HTERT RPE-1 (cell line): ENCODE data around the gene DRC7.
"Not testable (repeated sequence)": the region's sequence is repeated elsewhere in the genome, so short reads cannot be mapped to it uniquely, and the experiment has no call there.

ENCODE experiments used
- in situ Hi-C: fragments of 300-500 bp; cut with MboI; formaldehyde crosslinking; loops from 4 replicates; pipeline ENCODE4 v1.14.3; 2020; ENCODE audit warnings: low sequenced_read_pairs

DRC7 gene

DNA sequence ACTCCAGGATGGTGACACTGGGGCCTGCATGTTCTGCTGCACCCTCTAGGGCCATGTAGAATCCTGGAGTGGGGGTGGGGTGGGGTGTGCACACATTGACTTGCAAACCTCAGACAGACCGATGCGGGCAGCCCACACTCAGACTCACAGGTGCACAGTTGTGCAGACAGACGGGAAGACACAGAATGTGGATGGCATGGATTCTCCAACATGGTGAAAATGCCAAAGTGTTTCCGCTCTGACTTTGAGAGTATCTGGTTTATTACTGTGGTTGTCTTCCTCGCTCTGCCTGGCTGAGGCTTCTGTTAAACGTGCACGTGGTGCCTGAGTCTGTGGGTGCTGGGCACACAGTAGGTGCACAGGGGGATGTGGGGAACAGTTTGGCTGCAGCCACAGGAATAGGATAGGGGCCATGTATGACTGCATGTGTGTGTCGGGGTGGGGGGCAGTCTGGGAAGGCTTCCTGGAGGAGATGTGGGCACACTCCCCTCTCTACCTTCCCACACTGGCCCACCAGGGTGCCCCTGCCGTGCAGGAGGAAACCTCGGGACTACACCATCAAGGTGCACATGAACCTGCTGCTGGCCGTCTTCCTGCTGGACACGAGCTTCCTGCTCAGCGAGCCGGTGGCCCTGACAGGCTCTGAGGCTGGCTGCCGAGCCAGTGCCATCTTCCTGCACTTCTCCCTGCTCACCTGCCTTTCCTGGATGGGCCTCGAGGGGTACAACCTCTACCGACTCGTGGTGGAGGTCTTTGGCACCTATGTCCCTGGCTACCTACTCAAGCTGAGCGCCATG, 35.5 kb upstream of the DRC7 start:
- in situ Hi-C loops, result no loop called here

DNA sequence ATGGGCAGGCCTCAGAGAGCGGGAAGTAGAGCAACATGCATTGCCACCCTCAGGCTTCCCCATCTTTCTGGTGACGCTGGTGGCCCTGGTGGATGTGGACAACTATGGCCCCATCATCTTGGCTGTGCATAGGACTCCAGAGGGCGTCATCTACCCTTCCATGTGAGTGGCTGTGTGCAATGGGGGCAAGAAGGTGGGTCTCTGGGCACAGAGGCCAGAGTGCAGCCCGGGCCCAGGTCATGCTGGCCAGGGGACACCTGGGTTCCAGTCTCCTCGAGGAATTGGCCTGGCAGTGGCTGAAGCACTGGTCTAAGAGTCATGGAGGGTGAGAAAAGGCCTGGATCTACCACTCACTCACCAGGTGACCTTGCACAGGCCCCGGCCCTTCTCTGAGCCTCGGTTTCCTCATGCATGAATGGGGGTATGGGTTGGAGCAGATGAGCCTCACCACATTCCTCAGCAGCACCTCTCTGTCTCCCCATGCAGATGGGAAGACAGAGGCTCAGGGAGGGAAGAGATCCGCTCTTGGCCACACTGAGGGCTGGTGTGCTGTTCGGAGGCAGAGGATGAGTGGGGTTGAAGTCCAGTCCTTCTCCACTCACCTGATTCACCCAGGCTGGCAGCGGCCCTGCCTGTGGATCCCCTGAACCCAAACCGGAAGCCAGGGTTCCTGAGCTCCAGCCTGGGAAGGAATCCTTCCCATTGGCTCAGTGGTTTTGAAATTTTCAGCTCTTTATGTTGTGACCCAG, 33.7 kb upstream of the DRC7 start:
- in situ Hi-C loops, result no loop called here

DNA sequence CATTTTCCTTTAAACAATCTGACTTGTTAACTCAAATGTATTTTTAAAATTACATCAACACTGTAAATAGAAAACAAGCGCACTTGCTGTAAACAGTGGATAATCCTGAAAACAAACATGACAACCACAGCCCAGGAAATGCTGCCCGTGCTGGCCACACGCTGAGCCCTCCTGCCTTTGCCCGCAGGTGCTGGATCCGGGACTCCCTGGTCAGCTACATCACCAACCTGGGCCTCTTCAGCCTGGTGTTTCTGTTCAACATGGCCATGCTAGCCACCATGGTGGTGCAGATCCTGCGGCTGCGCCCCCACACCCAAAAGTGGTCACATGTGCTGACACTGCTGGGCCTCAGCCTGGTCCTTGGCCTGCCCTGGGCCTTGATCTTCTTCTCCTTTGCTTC, 33.1 kb upstream of the DRC7 start:
- in situ Hi-C loops, result no loop called here

DNA sequence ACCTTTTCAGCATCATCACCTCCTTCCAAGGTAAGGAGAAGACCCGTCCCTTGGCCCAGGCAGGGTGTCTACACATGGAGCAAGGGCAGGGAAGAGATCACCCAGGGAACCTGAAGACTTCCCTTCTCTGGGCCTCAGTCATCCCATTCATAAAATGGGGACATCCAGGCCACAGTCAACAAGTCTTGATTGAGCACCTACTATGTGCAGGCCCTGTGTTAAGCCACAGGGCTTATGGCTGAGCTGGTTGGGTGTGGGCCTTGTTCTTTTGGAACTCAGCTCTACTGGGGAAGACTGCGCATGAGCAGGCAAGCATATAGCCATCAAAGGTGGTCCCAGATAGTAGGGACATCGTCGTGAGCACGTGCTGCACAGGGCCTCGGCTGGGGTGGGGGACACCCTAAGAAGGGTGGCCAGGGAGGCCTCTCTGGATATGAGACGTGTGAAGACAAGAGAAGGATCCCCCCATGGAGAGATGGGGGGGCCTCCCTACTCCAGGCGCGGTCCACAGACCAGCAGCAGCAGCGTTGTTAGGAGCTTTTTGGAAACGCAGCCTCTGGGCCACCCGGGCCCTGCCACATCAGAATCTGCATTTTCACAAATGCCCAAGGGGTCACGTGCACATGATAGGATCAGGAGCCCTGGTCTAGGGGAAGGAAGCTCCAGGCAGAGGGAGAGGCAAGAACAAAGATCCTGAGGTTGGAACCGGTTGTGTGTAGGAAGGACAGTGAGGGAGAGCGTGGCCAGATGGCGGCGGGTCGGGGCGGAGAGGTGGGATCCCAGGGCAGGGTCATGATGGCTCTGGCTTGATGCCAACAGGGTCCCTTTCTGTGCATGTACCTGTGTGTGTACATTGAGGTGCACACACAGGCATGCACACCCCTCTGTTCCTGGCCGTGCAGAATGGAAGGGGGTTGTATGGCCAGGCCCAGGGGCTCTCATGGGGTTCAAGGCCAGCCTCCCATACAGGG, 32.4 kb upstream of the DRC7 start:
- in situ Hi-C loops, result no loop called here

DNA sequence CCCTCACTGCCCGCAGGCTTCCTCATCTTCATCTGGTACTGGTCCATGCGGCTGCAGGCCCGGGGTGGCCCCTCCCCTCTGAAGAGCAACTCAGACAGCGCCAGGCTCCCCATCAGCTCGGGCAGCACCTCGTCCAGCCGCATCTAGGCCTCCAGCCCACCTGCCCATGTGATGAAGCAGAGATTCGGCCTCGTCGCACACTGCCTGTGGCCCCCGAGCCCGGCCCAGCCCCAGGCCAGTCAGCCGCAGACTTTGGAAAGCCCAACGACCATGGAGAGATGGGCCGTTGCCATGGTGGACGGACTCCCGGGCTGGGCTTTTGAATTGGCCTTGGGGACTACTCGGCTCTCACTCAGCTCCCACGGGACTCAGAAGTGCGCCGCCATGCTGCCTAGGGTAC, 31.2 kb upstream of the DRC7 start:
- in situ Hi-C loops, result no loop called here

DNA sequence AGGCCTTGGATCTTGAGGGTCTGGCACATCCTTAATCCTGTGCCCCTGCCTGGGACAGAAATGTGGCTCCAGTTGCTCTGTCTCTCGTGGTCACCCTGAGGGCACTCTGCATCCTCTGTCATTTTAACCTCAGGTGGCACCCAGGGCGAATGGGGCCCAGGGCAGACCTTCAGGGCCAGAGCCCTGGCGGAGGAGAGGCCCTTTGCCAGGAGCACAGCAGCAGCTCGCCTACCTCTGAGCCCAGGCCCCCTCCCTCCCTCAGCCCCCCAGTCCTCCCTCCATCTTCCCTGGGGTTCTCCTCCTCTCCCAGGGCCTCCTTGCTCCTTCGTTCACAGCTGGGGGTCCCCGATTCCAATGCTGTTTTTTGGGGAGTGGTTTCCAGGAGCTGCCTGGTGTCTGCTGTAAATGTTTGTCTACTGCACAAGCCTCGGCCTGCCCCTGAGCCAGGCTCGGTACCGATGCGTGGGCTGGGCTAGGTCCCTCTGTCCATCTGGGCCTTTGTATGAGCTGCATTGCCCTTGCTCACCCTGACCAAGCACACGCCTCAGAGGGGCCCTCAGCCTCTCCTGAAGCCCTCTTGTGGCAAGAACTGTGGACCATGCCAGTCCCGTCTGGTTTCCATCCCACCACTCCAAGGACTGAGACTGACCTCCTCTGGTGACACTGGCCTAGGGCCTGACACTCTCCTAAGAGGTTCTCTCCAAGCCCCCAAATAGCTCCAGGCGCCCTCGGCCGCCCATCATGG, 30.5 kb upstream of the DRC7 start:
- in situ Hi-C loops, result no loop called here

DNA sequence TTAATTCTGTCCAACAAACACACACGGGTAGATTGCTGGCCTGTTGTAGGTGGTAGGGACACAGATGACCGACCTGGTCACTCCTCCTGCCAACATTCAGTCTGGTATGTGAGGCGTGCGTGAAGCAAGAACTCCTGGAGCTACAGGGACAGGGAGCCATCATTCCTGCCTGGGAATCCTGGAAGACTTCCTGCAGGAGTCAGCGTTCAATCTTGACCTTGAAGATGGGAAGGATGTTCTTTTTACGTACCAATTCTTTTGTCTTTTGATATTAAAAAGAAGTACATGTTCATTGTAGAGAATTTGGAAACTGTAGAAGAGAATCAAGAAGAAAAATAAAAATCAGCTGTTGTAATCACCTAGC, 30.0 kb upstream of the DRC7 start:
- in situ Hi-C loops, result no loop called here

DNA sequence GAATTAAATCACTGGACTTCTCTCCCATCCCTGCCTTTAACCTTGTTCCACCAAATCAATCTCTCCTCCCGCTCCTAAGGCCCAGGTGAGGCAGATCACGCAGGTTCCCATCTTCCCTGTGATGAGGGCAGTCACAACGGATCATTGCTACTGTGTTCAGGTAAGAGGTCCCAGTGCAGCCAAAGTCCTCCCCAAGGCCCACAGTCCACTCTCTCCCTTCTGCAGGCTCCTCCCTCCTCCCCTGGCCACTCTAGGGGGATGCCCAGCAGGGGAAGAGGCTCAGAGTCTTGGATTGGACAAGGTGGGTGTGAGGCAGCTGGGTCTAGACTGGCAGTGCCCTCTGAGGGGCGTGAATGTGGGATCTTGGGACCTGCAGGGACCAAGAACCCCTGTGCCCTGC, 29.1 kb upstream of the DRC7 start:
- in situ Hi-C loops, result no loop called here

DNA sequence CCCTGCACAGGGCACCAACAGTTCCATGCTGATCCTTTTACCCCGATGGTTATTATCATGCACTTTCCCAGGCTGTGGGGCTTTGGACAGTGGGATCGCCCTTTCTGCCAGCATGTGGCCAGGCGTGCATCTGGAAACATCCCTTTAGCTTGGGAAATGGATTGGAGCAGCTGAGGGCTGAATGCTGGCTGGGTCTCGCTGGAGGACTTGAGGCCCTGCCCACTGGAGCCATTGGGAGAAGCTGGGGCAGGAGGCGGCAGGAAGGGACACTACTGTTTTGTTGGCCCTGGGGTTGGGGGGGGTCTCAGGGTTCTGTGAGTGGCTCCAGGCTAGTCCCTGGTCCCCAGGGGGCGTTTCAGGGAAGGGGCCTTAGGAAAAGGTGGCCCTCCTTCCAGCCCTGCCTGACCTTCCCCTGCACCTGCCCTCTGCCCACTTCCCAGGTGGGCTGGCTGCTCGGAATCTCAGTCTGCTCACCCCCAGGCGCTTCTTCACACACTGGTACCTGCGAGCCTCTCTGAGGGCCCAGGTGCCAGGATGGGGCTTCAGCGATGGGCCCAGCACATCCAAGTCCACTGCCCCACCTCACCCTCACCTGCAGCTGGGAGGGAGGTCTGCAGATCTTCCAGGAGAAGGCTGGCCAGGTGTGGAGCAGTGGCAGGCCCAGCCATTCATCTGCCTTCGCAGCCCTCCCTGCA, 28.1 kb upstream of the DRC7 start:
- in situ Hi-C loops, result no loop called here

DNA sequence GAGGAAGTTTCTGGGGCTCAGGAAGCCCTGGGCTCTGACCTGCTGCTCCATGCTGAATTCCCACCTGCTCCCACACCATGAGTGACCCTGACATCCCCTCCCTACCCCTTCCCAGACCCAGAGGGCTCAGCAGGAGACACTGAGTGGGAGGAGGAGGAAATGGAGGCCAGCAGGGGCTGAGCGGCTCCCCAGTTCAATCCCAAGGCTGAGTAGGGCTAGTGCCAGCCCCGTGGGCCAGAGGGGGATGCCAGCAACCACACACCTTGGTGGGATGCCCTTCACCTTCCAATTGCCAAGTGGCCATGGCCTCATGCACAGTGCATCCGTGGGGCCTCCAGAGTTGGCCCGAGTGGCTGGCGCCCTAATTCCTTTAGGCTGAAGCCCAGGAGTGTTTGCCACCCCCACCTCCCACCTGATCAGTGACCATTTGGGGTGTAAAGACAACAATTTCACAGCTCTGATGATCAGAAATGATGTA, 27.5 kb upstream of the DRC7 start:
- in situ Hi-C loops, result no loop called here

DNA sequence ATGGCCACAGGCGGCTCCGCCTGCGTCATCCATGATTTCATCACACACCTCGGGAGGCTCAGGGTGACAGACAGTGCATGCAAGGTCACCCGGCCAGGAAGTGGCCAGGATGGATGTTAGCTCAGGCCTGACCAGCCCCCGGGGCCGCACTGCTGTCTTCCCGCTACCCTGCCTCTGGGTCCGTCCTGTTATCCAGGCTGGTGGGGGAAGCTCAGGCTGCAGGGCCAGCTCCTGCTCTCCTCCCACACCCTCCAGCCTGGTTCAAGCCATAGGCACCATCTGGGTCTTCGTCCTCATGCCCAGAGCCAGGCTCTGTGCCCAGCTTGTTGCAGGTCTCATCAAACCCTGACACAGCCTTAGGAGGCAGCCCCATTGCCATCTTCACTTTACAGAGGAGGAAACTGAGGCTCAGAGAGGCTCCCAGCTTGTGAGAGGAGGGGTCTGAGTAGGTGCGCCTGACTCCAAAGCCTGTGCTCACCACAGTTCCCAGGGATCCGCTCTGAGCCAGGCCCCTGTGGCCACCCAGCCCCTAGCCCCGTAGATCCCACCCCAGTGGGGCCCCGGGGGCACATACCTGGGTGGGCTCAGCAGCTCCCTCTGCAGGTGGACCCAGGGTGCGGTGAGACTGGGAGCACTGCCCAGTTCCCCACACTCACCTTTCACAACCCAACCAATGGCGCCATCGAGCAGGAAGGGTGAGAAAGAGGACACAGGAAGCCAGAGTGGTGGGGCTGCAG, 26.9 kb upstream of the DRC7 start:
- in situ Hi-C loops, result no loop called here

DNA sequence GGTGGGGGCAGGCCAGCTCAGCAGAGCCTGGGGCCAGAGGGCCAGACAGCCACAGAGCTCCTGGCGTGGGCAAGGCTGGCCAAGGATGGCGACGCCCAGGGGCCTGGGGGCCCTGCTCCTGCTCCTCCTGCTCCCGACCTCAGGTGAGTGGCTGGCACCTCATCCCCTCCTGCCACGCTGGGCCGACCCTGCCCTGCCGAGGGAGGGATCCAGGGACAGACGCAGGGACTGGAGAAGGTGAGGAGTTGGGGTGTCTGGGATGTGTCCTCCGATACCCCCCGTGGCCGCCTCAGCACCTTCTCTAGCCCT, 26.4 kb upstream of the DRC7 start, which contains the start of gene ADGRG3:
Gene ADGRG3, plus strand, starts transcription at position 44 of the 309 bp plus-strand sequence. Its CDS starts 42 bp downstream, at position 86.
- in situ Hi-C loops, result no loop called here

DNA sequence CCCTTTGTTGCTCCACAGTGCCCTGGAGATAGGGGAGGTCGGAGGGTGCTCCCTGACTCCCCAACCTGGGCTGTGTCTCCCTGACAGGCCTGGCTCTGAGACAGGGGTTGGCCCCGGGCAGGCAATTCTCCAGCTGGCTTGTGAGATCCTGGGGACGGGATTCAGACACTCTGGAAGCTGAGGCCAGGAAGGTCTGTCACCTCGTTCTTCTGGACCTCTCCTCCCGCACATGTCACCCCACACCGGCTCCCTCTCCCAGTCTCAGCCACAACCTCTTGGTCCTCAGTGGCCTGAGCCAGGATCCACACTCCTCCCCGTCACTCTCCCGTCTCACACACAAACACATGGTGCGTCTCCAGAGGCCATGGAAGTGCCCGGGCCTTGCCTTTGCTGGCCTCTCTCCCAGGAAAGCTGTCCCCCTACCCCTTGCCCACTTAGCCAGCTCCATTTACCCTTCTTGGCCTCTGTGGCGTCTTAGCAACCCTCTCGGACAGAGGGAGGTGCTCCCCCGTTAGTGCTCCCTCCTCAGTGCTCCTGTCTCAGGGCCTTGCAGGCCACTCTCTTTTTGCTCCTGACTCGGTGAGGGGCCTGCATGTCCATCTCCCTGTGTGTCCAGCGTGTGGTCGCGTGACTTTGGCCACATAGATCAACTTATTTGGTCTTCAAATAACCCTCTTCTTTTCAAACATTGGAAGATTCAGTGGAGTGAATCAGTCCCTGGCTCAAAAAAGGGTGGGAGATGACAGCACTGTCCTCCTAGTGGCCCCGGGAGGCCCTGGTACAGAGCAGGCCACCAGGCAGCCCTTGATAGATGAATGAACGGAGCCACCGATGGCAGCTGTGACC, 25.8 kb upstream of the DRC7 start:
- in situ Hi-C loops, result no loop called here

DNA sequence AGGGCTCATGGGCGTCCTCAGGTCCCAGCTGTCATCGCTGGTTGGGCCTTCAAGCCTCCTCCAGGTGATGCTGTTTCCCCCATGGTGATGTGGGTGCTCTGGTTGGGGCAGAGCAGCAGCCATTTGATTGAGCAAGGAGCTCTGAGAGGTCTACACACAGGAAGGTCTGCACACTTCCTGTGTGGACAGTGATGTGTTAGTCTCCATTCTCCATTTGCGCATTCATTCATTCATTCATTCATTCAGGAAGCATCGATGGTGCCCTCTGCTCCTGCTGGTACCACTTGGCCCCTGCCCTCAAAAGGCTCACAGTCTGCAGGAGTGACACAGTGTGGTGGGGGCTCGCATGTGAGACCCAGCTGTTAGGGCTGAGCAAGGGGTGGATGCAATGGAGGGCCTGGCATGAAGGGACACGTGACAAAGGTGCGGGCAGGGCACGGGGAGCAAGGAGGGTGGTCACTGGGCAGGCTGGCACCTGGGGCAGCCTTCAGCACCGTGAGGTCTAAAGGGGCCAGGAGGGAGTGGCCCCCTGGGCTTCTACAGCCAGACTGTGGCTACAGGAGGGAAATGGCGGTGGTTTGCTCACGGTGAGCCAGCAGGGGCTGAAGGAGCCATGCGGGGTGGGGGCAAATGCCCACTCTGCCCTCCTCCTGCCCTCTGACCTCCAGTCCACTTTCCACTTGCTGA, 25.0 kb upstream of the DRC7 start:
- in situ Hi-C loops, result no loop called here

DNA sequence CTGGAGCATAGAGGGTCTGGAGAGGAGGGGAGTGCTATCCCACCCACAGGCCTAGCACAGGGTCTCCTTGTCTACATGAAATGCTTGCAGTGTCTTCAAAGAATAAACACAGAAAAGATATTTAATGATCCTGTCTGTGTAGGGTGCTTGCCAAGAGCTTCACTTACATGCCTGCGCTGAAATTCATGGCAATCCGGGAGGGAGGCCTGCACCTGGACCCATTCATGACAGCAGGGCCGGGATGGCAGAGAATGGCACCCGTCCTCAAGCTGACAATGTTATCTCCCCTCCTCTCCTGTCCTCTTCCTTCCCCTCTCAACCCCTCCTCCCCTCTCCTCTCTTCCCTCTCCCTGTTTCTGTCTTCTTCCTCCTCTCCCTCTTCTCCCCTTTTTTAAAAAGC, 24.4 kb upstream of the DRC7 start:
- in situ Hi-C loops, result no loop called here

DNA sequence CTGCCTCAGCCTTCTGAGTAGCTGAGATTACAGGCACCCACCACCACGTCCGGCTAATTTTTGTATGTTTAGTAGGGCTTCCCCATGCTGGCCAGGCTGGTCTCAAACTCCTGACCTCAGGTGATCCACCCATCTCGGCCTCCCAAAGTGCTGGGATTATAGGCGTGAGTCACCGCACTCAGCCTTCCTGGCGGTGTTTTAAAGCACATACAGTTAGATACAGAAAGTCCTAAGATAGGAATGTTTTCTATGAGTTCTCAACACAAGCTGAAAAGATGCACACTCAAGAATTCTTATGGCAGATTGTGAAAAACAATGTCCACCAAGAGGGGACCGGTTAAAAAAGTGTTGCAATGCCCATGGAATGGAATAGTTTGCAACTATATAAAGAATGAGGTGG, 23.2 kb upstream of the DRC7 start:
- in situ Hi-C loops, result not testable (repeated sequence)

DNA sequence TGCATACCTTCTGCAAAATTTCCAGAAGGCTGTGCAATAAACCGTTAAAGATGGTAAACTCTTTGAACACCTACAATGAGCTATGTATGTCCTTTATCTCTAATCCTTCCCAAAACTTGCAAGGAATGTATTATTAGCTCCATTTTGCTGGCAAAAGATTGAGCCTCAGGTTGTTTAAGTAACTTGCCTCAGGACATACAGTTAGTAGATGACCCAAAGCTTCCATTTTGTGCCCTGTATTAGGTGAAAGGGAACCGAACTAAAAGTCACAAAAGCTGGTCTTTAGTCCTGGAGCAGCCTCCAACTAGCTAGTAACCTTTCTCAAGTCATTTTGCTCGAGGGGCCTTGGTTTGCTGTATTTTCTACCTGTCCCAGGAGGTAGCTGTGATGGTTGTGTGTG, 22.2 kb upstream of the DRC7 start:
- in situ Hi-C loops, result no loop called here

DNA sequence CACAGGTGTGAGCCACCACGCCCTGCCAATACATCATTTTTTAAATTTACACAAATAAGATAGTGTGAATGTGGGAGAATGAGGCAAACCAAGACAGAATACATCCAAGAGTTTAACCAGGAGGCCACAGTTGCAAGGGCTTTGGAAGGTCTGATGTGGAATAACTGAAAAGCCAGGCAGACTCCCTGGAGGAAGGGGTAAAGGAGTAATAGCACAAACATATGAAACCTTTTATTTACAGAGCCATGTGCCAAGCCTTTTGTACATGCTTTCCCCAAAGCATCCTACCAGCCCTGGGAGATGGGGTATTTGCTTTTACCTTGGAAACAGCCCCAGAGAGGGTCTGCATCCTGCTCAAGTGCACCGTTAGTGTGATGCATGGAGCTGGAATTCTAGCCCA, 21.8 kb upstream of the DRC7 start:
- in situ Hi-C loops, result no loop called here
